ENCODE results near the gene UNC13C.

The UNC13C gene

DNA sequence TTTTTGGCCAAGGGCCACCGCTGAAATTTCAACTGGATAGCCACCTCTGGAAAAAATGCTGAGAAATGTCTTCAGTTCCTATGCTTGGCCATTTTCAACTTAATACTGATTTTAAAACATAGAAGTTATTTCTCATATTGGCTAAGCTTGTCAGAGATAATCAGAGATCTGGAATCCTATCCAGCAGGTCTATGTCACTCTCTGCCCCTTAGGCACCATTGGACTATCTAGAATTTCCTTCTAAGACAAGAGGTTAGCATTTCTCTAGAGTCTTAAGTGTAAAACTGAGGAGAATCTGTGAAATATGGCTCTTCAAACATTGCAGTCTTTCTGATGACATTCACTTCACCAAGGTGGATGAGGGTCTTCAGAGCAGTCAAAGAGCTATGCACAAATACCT is 597.3 kb downstream of the UNC13C start:
- DNase-seq: no peak

DNA sequence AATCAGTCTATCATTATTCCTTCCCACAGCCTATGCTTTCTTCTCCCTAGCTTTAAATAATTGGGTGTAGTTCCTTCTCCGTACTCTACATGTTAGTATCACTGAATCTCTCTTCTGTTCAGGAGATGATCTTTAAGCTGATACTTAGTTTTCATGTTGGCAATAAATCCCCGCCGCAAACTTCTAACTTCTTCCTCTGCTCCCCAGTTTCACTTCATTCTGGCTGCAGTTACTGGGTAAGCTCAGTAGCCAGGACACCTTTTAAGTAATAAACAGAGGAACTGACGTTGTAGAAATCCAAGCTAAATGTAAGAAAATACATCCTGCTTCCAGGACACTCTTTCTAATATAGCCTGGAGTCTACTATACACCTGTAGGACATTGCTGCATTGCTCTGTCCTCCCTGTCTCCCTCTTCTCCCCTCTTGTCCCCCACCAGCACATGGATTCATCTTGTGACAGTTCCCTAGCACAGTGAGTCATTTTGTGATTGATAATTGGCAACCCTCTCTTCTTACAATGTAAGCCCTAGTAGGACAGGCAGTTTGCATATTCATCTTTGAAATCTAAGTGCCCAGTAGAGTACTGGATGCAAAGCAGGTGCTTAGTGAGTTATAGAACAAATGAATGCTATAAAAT is 598.2 kb downstream of the UNC13C start:
- no peak for DNase-seq

DNA sequence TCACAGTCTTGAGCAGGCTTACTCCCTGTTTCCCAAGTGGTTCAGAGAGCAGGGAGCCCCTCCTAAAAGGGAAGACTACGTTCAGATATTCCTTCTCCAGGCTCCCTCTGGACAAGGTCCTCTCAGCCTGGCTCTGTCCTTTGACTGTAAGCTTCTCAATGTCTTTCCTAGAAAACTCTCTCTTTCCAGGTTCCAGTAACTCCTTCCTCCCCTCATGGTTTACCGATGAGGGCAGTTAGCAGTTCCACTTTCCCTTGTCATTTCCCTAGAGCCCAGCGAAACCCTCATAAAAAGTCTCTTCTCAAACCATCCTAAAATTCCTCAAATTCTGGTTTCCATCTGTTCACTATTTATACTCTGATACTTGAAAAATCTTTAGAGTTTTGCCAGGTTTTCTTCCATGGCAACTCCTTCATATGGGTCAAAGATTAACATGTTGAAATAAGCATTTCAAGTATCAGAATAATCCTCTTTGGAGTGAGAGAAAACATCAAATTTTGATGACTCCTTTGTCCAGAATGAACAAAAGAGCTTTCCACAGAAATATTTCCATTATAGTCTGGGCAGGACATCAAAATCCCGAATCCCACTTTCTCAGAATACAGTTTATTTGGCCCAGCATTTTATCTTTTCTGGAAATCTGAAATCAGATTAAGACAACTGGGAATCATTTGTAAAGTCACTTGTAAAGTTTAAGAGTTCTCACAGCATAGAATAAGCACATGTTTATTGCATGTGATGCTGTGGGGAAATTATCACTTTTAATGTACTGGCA is 599.4 kb downstream of the UNC13C start:
- no peak for DNase-seq

DNA sequence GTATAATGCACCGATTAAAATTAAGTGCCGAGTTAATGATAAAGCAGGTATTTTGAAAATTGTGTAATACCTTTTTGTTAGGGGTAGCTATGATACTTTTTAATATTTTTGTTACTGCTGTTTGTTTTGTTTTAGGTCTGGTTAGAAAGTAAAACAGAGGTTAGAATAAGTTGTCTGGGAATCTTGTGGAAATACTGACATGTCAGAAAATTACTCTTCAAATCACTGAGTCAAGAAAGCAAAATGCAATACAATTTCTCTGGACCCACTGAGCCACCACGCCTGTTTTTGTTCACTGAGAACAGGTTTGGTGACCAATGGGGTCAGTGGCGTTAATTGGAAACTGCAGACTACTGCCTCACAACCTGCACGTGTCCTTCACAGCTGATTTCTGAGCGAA is 601.6 kb downstream of the UNC13C start:
- no peak for DNase-seq

DNA sequence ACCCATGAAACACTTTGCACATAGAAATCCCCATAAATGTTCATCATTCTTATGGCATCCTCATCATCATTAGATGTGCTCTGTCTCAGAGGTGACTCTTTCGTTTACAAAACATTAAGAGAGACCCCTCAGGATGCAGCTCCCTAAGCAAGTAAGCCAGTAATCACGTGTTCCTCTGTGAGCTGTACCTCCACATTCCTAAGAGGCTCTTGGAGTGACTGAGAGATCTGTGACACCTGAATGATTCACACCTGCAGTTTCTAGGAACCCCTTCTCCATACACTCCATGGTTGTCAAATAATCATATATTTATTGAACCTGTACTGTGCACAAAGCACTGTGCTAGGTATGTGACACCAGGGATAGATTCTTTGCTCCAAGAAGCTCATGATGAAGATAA is 602.4 kb downstream of the UNC13C start:
- no peak for DNase-seq

DNA sequence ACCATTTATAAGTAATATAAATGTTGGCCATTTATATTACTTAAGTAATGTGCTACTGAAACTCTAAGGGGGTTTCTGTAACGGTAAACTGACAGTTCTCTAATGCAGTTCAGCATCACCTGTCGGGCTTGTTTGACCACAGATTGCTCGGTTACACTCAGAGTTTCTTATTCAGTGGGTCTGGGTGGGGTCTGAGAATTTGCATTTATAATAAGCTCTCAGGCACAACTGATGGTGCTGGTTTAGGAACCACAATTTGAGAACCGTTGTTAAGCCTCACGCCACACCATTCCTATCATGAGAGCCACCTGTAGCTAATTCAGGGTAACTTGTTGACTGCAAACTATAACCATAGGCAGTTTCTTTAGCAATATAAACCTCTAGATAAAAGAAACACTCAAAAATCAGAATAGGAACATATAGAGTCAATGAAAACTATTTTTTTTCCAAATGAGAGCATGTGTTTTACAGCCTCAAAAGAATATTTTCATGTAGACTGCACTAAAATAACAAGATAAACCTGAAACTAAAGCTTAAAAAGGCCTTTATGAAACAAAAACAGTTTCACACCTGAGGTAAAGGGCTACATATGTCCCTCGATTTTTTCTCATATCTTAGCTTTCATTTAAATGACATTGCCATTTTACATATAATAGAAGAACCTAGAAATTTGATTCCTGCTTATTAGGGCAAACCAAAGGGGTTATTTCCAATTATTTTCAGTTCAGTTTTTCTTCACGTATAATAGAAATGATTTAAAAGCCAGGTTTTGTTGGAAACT is 604.8 kb downstream of the UNC13C start:
- DNase-seq: no peak

DNA sequence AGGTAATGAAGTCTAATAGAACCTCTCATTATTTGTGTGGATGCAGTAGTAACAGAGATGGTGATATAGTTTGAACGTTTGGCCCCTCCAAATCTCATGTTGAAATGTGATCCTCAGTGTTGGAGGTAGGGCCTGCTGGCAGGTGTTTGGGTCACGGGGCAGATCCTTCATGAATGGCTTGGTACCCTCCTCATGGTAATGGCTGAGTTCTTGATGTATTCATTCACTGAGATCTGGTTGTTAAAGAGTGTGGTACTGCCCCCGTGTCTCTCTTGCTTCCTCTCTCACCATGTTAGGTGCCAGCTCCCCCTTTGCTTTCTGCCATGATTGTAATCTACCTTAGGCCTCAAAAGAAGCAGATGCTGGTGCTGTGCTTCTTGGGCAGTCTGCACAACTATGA is 606.8 kb downstream of the UNC13C start:
- DNase-seq: no peak

DNA sequence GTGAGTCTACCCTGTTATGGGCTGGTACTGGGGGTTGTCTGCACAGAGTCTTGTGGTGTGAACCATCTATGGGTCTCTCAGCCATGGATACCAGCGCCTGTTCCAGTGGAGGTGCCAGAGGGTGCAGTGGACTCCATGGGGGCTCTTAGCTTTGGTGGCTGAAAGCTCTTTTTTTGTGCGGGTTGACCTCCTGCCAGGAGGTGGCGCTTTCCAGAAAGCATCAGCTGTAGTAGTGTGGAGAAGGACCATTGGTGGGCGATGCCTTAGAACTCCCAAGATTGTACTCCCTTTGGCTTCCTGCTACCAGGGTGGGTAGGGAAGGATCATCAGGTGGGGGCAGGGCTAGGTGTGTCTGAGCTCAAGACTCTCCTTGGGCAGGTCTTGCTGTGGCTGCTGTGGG is 615.9 kb downstream of the UNC13C start:
- no peak for DNase-seq

DNA sequence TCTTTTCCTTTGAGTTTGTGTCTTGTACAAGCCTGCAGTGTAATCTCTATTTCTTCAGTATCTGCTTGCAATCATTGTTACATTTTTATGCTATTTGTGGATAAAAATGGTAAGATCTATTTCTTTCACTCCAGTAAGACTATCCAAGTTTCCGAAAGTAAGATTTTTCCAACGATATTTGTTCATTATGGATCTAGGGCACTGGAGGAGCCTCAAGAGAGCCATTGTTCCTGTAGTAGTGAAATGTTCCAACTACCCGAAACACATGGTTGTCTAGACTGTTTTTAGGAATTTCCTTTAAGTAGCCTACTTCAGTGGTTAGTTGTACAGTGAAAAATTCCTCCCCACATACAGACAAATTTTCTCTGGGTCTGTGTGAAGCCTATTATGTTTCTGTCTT is 621.1 kb downstream of the UNC13C start:
- no peak for DNase-seq

DNA sequence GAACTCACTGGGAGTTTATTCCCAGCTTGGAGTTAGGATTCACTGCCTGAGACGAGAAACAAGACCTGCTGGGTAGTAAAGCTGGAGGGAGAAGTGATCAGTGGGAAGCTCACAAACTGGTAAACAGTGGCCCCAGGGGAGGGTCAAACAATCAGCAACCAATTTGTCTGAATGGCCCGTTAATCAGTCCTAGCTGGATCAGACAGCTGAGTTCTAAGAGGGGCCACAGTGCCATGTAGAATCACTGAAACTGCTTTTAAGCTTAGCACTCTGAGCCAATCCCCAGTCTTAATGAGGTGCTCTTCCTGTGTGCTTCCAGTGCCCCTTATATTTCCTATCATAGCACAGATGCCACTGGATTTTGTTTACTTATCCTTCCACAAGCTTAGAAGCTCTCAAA is 626.8 kb downstream of the UNC13C start:
- DNase-seq: no peak

DNA sequence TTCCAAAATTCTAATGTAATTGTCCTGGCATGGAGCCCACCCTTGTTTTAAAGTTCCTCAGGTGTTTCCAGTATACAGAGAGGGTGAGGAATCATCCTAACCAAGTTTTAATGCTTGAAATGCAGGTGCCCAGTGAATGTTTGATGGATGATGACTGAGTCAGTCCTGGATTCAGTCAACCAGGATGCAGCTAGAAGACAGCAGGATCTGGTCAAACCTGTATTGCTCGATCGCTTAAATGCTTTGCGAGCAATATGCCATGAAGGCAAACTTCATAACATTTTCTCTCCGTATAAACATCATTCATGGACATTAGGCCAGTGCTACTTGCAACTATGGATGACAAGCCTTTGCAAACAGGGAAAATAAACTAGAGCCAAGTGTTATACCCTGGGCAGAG is 627.3 kb downstream of the UNC13C start:
- no peak for DNase-seq

DNA sequence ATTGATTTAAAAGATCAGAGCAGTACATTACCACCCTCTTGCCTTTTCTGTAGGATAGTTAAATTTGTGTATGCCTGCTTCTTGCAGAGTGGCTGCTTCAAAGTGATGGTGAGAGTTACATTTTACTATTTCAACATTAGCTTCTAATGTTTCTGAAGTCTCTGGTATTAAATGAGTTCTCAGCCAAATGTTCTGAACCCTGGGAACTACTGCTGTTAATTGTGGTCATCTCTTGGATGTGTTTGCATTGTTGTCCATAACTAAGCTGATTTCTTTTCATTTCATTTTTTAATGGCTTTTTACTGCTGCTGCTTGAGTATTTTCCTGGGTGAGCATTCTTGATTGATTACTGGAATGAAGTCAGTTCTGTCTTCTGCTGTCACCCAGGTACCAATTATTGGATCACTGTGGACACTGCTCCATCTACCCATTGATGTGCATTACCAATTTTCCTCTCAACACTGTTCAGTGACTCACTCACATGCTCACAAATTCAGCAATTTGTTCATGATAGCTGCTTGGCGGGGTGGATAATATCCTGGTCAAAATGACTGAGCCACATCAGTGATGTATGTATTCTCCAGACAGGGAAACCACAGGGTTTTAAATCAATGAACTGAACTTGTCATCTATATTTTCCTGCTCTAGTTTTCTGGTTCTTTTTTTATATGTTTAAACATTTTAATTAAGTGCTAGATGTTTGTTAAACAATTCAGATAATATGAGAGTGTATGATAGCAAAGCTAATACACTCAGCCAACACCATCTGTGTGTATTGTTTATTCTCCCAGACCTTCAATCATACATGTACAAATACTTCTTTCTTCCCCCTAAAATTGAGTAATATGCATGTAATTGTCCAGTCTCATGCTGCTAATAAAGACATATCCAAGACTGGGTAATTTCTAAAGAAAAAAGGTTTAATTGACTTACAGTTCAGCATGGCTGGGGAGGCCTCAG is 630.9 kb downstream of the UNC13C start:
- DNase-seq: no peak

DNA sequence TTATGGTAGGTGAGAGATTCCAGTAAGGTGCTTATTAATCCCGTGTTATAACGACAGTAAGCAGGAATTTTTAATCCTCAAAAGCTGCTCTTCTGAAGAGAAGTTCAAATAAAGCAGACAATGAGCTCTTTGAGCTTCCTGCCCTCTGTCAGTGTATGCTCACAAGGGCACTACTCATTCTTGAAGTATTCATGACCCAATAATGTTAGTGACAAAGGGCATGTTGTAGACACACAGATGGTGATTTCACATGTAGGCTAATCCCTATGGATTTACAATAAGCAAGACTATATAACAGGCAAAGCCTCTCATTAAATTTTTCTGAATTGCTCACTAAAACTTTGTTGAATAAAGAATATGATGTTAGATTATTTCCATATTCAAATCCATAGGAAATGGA is 639.9 kb downstream of the UNC13C start:
- DNase-seq: no peak

DNA sequence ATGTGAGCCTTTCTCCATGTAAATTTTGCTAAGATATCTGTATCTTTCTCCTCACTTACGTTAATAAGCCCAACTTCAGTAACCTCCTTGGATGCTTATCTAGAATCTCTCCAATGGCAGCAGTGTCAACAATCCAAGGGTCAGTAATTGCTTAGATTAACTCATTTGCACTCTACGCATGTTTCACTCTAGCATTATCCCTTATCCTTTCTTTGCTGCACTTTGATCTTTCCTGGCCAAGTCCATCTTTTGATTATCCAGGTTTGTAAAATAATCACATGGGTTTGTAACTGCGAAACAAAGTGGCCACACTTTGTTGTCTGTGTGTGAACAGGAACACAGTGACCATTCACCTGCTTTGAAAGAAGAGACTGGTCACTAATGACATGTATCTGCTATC is 640.9 kb downstream of the UNC13C start:
- DNase-seq: no peak

DNA sequence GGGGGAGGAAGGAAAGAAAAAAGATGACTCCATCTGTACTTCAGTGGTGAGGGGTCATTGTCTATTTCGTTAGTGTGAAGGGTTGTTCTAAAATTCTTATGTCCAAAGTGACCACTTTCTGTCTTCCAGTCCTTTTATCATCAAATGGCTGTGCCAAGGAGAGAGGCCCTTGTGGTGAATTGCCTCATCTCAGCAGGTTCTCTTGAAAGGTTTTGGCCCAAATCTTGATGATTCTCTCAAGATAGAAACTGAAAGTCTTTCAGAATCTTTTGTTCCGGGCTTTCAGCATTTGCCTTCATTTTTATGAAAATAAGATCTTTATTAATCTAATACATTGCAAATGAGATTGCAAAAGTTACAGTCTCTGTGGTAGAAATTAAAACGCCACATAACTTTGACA is 642.7 kb downstream of the UNC13C start:
- DNase-seq: no peak

DNA sequence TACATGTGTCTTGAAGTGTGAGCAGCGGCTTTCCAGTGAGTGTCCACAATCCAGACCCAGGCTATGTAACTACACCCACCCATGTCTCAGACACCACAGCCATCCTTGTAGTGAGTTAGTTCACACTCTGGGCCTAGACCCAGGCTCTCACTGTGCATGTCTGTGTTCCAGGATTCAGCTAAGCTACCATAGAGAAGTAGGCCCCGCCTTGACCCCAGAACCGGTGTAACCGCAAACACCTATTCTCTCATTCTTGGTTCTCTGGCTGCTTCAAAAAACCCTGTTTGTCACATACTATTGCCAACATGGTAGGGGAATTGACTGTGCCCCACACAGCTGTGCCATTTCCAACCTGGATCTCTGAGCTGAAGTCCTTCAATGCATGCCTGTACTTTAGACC is 657.9 kb downstream of the UNC13C start:
- no peak for DNase-seq

DNA sequence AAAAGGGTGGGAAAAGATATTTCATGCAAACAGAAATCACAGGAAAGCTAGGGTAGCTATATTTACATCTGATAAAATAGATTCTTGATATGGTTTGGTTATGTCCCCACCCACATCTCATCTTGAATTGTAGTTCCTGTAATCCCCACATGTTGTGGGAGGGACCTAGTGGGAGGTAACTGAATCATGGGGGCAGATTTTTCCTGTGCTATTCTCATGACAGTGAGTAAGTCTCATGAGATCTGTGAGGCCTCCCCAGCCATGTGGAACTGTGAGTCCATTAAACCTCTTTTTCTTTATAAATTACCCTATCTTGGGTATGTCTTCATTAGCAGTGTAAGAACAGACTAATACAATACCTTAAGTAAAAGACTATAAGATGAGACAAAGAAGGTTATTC is 660.4 kb downstream of the UNC13C start:
- no peak for DNase-seq

DNA sequence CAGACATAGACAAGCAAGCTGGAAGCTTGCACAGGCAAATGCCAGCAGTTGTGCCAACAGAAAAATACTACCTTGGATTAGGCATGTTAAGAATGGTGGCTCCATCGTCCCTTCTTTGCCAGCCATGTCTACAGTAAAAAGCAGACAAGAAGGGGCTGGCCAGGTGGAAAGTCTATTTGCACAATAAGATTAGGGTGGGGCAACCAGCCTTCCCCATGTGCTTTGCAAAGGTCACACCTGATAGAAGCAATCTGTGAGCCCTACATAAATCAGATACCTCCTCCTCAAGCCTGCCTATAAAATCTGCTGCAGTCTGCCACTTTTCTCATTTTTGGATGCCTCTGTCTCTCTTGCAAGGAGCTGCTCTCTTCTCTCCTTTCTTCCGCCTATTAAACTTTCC is 662.6 kb downstream of the UNC13C start:
- DNase-seq: no peak

DNA sequence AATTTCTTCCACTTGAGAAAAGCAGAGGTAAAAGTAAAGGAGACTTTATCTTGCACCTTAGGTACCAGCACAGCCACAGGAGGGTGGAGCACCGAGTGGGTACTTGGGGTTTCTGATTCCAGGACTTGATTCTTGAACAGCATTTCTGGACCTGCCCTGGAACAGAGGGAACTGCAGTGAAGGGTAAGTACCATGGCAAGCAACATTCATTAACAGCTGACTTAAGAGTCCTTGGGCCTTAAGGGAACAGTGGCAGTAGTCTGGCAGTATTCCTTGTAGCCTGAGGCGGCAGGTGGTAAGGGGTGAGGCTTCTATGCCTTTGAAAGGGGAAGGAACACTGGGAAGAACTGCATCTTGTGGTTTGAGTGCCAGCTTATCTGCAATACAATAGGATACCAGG is 666.6 kb downstream of the UNC13C start:
- DNase-seq: no peak

DNA sequence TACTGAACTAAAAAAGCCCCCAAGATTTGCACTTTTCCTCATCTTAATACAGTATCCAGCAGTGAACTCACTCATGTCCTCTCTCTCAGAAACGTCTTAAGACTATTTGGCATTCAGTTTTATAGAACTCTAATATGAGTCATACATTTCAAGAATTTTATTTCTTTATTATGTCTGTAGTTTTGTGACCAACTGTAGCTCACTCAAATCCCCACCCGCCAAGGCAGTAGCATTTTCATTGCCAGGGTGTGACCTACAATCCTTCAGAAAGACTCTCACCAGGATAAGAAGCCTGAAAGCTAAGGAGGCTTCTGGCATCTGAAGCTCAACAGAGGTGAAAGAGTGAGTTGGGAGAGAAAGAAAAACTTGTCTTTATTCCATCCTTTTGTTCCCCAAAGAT is 681.4 kb downstream of the UNC13C start:
- no peak for DNase-seq

DNA sequence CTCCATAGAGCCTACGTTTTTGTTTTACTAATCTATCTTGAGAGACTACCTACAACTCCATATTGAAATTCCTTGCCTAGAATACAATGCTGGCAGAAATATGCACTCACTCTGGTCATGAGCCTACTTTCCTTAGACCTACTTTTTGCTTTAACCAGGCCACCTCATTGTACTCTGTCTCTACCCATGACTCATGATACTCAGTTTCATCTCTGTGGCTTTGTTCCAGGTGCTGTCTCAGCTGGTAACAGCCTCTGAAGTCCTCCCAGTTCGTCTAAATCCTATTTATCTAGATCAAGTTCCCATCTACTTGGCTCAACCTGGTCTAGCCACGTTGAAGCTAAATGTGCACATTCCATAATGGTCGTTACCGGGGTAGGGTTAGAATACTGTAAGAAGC is 682.1 kb downstream of the UNC13C start:
- DNase-seq: no peak

DNA sequence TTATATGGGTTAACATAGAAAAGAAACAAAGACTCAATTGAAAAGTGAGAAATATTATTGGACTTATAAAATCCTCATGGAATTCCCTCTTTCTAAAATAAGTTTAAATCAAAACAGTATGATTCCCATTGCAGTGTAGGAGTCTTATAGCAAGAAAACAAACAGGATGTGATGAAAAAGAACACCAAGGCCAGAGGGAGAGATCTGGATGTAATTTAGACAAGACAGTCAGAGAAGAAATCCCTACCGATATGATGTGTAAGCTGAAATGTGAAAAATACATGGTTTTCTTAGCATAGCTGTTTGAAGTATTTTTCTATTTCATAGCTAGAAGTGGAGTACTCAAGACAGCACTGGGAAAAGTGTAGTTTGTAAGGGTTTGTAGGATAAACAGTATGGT is 697.0 kb downstream of the UNC13C start:
- DNase-seq: no peak
